Heart left ventricle (tissue), 16 donors: ENCODE data around the gene GLDC. TPM values are rescaled to one million over a fixed set of nuclear protein-coding genes. Genes with fewer than 3 reads are reported as not detected.

Experiments
- ATAC-seq, 4 donors: fragments of 200-7000 bp; cut with Tn5 transposase; one replicate each; pipeline ENCODE4 v1.9.1; 2020 to 2022; ENCODE audit warnings: moderate library complexity in 4 of 4, mild to moderate bottlenecking in 3 of 4, moderate number of reproducible peaks in 1 of 4
- DNase-seq, 5 donors: peaks; one replicate each; pipeline ENCODE4 v3.0.0-alpha.2; 2020
- H3K27ac ChIP-seq, 12 donors: fragments of 200-600 bp; sonication (generic) in 4 of 12; one replicate each; pipeline versions ENCODE4 v1.5.0 to v1.8.0; 2016 to 2022; ENCODE audit warnings: mild to moderate bottlenecking in 2 of 12
- H3K27me3 ChIP-seq, 9 donors: fragments of 200-600 bp; sonication (generic) in 2 of 9; one replicate each; pipeline versions ENCODE4 v1.5.1 to v1.8.0; 2016 to 2022; ENCODE audit warnings: mild to moderate bottlenecking in 3 of 9
- H3K36me3 ChIP-seq, 9 donors: fragments of 200-600 bp; sonication (generic) in 2 of 9; one replicate each; pipeline versions ENCODE4 v1.5.0 to v1.8.0; 2018 to 2022; ENCODE audit warnings: mild to moderate bottlenecking in 2 of 9
- H3K4me1 ChIP-seq, 12 donors: fragments of 200-600 bp; sonication (generic) in 4 of 12; one replicate each; pipeline versions ENCODE4 v1.5.0 to v1.8.0; 2016 to 2022; ENCODE audit warnings: mild to moderate bottlenecking in 3 of 12
- H3K4me3 ChIP-seq, 12 donors: fragments of 200-600 bp; sonication (generic) in 4 of 12; one replicate each; pipeline versions ENCODE4 v1.5.0 to v1.8.0; 2017 to 2022; ENCODE audit warnings: mild to moderate bottlenecking in 9 of 12, moderate library complexity in 4 of 12
- H3K9me3 ChIP-seq, 12 donors: fragments of 200-600 bp; sonication (generic) in 4 of 12; one replicate each; pipeline versions ENCODE4 v1.5.0 to v1.8.0; 2016 to 2022; ENCODE audit warnings: mild to moderate bottlenecking in 1 of 12
- POLR2A ChIP-seq, 2 donors: fragments of 450-650 bp; IDR thresholded peaks; one replicate each; pipeline ENCODE4 v1.6.1; 2017; ENCODE audit warnings: antibody characterized with exemption in 2 of 2, mild to moderate bottlenecking in 2 of 2, moderate library complexity in 2 of 2
- WGBS, 4 donors: extraction: QIAGEN DNeasy Blood & Tissue Kit in 2 of 4; methylation state at CpG; one replicate each; pipeline versions ENCODE4 v1.1.5 to v1.1.7; 2013 to 2018; 5-methylcytosine and 5-hydroxymethylcytosine counted together
- intact Hi-C, 10 donors: fragments of 100-400 bp; cut with DNase I; formaldehyde crosslinking; loops; one replicate each; pipeline versions ENCODE4 v1.11.1 to v1.14.2; 2022
- polyA plus RNA-seq, 2 donors: library from polyadenylated mRNA; stranded (reverse); fragments of 200-250 nt; gene quantifications; one replicate each; pipeline ENCODE4 v1.2.3, GENCODE V29; 2013
- total RNA-seq, 9 donors: library from RNA; depleted of rRNA in 2 of 9; stranded (reverse); fragments of >200 nt in 2 of 9; fragmentation: NEBNext Ultra II Directional in 3 of 9; extraction: Animal tissue kit (Norgen Biotek cat#: 25700) in 3 of 9; gene quantifications; one replicate each; pipeline versions ENCODE4 v1.1.0 to v1.2.4, GENCODE V29; 2016 to 2023
- TF ChIP-seq, protein P1 (sequence below), 12 donors: fragments of 200-600 bp; sonication (generic) in 4 of 12; IDR thresholded peaks; one replicate each; pipeline versions ENCODE4 v1.5.0 to v1.8.0; 2018 to 2022; ENCODE audit warnings: antibody characterized with exemption in 12 of 12, mild to moderate bottlenecking in 5 of 12
- donor health status: ischemic (EF 13 %, LVEDD 7.1; RV severe dilation, severe dysfunction).
- donor health status: healthy with polysubstance abuse.
- donor health status: DM: no; HTN: yes; CAD: no.
- donor health status: DM: no; HTN: no; CAD: no.
- donor health status: ischemic (EF 25% LVEDD 6.9; RV normal size, moderate dysfunction).
- donor health status: ischemic (EF 25% LVEDD 5.7; RV mildly dilated, moderate dysfunction).
- donor health status: healthy.
- donor health status: DM: yes; HTN: yes; CAD: no.
- donor health status: ischemic (EF 35%, LVEDD 5.7; RV mildly dilated, moderate dysfunction).
- donor health status: nonischemic (EF 11% LVEDD 7.7; RV severe dilation, severe dysfunction).
- donor health status: DM: yes; HTN: yes; CAD: no.
- donor health status: PGD.
- donor health status: ischemic (EF 29% LVEDD 5.4; RV normal size, mild dysfunction).
- donor health status: nonischemic (EF 23%, LVEDD 6.1; RV moderate dilation, normal function).

The GLDC gene
- total and polyA plus RNA-seq, 11 donors: 0.26 to 0.53 TPM; not detected in 9

DNA sequence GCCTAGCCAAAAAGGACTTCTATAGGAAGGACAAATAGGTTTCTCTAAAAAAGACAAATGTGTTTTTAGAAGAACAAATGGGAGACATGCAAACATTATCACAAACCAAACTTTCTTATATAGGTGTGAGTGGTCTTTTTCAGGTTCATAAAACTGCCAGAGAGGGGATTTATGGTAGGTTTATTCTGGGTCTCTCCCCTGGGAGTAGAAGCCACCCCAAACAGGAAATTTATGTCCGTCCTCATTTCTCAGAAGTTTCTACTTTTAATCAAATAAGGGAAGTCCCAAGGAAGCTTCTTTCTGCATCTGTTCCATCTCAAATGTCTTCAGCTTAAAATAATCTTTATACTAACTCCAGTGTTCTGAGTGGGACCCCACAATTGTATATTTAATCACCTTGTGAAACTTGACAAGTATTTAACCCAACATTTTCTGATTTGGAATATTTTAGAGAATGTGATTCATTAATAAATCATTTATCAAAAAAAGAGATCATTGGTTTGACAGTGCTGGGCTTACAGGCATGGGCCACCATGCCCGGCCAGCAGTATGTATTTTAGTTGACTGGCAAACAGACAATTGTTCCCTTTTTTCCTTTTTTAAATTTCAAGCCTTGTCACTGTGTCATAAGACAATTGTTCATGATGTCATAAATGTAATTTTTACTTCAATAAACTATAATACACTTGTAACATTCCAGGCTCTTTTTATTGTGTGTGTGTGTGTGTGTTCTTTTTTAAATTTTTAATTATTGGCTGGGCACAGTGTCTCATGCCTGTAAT lies 44.6 kb upstream of the GLDC start:
- ATAC-seq: no peak
- H3K9me3 ChIP-seq: no peaks in the 10 kb centered on the region
- H3K27ac ChIP-seq: peak overlapping the region in 1 of 12 donors; percentile 70
- no peaks in the 10 kb centered on the region for H3K36me3 ChIP-seq
- H3K27me3 ChIP-seq: no peaks in the 10 kb centered on the region
- intact Hi-C loops: loop anchor here in 1 of 10 donors (10.0 kb wide), 1 partner anchor 275 kb away; the partner anchor contains the start of gene UHRF2
- H3K4me3 ChIP-seq: no peak overlapping the region
- TF ChIP-seq, protein P1, sequence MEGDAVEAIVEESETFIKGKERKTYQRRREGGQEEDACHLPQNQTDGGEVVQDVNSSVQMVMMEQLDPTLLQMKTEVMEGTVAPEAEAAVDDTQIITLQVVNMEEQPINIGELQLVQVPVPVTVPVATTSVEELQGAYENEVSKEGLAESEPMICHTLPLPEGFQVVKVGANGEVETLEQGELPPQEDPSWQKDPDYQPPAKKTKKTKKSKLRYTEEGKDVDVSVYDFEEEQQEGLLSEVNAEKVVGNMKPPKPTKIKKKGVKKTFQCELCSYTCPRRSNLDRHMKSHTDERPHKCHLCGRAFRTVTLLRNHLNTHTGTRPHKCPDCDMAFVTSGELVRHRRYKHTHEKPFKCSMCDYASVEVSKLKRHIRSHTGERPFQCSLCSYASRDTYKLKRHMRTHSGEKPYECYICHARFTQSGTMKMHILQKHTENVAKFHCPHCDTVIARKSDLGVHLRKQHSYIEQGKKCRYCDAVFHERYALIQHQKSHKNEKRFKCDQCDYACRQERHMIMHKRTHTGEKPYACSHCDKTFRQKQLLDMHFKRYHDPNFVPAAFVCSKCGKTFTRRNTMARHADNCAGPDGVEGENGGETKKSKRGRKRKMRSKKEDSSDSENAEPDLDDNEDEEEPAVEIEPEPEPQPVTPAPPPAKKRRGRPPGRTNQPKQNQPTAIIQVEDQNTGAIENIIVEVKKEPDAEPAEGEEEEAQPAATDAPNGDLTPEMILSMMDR (IDR thresholded peaks at IDR 0.05): no peak
- no peak for TF ChIP-seq POLR2A (IDR thresholded peaks at IDR 0.05)
- peaks cover 0 to 5% (median 0%) of the 10 kb centered on the region in 12 donors for H3K4me1 ChIP-seq
- 64 to 74% (median 68%) methylated on average over 2 of the region's 2 CpGs for WGBS, 4 donors
- no peak for DNase-seq

DNA sequence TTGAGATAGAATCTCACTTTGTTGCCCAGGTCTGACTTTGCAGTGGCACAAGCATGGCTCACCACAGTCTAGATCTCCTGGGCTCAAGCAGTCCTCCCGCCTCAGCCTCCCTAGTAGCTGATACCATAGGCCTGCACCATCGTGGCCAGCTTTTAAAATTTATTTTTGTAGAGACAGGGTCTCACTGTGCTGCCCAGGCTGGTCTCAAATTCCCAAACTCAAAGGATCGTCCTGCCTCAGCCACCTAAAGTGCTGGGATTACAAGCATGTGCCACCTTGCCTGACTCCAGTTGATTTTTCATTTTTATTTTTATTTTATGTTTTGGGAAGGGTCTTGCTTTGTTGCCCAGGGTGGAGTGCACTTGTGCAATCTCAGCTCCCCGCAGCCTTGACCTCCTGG lies 41.7 kb upstream of the GLDC start:
- DNase-seq (no peak), ATAC-seq (no peak)
- H3K4me1 ChIP-seq: peaks cover 0 to 17% (median 4%) of the 10 kb centered on the region in 12 donors
- no peak overlapping the region for H3K27ac ChIP-seq
- no peaks in the 10 kb centered on the region for H3K27me3 ChIP-seq
- H3K36me3 ChIP-seq: no peaks in the 10 kb centered on the region
- H3K9me3 ChIP-seq: no peaks in the 10 kb centered on the region
- no peak for TF ChIP-seq POLR2A (IDR thresholded peaks at IDR 0.05)
- TF ChIP-seq, protein P1 (IDR thresholded peaks at IDR 0.05): no peak
- intact Hi-C loops: loop anchor here in 1 of 10 donors (10.0 kb wide), 1 partner anchor 272 kb away; the partner anchor contains the start of gene UHRF2
- 91 to 96% (median 94%) methylated on average over 4 of the region's 4 CpGs for WGBS, 4 donors
- no peak overlapping the region for H3K4me3 ChIP-seq

DNA sequence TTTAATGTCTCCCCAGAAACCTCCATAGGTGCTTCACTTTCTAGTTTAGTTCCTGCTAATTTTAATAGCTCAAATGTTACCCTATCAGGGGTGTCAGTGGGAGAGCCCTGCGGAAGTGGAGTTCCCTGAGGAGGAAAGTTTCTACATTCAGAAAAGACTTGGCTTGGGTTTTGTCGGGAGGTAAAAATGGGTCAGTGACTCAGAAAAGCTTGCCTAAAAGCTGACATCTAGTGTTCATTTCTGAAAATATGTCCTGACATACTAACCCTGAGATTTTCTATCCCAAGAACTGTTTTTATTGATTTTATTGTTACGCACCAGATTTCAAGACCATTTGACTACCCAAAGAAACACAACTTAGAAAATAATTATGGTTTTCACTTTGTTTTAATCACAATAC lies 40.9 kb upstream of the GLDC start:
- TF ChIP-seq, protein P1 (IDR thresholded peaks at IDR 0.05): peak in 7 of 12 donors; percentile 4 to 45 (median 20)
- TF ChIP-seq POLR2A (IDR thresholded peaks at IDR 0.05): no peak
- H3K4me3 ChIP-seq: no peak overlapping the region
- intact Hi-C loops: loop anchor here in 1 of 10 donors (10.0 kb wide), 1 partner anchor 272 kb away; the partner anchor contains the start of gene UHRF2
- 52 to 62% (median 55%) methylated on average over 3 of the region's 3 CpGs for WGBS, 4 donors
- peaks cover 0 to 20% (median 6%) of the 10 kb centered on the region in 12 donors for H3K4me1 ChIP-seq
- H3K27ac ChIP-seq: no peak overlapping the region
- H3K9me3 ChIP-seq: no peaks in the 10 kb centered on the region
- H3K27me3 ChIP-seq: no peaks in the 10 kb centered on the region
- no peak for ATAC-seq
- no peaks in the 10 kb centered on the region for H3K36me3 ChIP-seq
- no peak for DNase-seq

DNA sequence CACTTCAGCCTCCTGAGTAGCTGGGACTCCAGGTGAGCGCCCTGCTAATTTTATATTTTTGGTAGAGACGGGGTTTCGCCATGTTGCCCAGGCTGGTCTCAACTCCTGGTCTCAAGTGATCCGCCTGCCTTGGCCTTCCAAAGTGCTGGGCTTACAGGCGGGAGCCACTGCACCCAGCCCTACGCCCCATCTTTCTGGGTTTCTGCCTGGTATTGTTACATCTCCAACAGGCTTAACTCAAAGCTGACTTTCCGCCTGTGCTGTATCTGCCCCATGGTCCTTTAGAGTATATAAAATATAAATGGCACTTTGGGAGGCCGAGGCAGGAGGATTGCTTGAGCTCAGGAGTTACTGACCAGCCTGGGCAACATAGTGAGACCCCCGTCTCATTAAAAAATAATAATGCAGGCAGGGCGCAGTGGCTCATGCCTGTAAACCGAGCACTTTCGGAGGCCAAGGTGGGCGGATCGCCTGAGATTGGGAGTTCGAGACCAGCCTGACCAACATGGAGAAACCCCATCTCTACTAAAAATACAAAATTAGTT lies 36.5 kb upstream of the GLDC start:
- intact Hi-C loops: loop anchor here in 5 of 10 donors (1.0 to 10.0 kb wide), 7 partner anchors 22 to 1055 kb away; partner anchors contain the start of genes KDM4C (in 4 of the 5), UHRF2 (in 3 of the 5) and RIC1 (in 2 of the 5)
- no peak for TF ChIP-seq POLR2A (IDR thresholded peaks at IDR 0.05)
- TF ChIP-seq, protein P1 (IDR thresholded peaks at IDR 0.05): no peak
- Histone ChIP-seq H3K27me3 (no peaks in the 10 kb centered on the region), H3K27ac (peak overlapping the region; percentile 77 to 100 (median 95)), H3K4me3 (peak overlapping the region; percentile 41 to 81 (median 66)), H3K36me3 (no peaks in the 10 kb centered on the region), H3K4me1 (peaks cover 0 to 29% (median 11%) of the 10 kb centered on the region in 12 donors), H3K9me3 (no peaks in the 10 kb centered on the region)
- ATAC-seq (no peak), DNase-seq (no peak)
- WGBS, 4 donors: 49 to 59% (median 55%) methylated on average over 15 of the region's 15 CpGs
